GM21360 (cell line): Measurements from ENCODE around the gene CWC27.
"Not testable (repeated sequence)": the region's sequence is repeated elsewhere in the genome, so short reads cannot be mapped to it uniquely, and the experiment has no call there.

ENCODE experiments used
- ATAC-seq: cut with Tn5 transposase; IDR thresholded peaks from one replicate; pipeline ENCODE4 v1.9.1; 2021; ENCODE audit warnings: mild to moderate bottlenecking, moderate library complexity; ENCODE audit not compliant: unreplicated experiment

Gene CWC27

DNA sequence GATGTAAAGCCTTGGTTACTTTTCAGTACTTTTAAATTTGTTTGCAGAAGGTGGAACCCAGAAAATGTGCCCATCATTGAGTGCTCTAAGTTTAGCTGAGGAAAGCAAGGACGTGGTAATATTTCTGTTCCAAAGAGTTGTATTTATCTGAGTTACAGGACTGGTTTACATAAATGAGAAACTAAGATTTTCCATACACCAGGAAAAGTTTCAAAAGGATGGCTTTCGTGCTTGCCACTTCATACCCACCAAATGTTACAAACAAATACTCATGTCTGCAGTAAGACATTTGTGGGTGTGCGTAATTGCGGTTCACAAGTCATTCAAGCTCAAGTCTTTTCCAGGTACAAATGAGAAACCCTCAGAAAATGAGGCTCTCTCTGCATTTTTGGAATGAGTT is 68.1 kb downstream of the CWC27 start:
- no peak for ATAC-seq

DNA sequence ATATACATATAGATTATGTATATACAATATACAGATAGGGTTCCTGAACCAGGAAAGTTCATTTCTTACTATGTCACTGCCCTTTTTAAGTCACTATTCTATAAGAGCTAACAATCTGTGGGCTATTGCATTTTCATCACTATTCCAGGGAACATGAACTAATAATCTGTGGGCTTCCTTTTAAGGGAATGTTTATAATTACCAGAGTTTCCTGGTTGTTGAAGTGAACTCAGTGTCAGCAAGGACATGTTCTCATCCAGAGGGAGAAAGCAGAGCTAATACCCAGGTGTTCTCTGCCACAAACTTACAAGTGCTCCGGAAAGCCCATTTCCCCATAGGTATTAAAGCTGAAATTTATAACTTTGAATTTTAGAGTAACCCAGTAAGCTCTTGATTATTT is 69.6 kb downstream of the CWC27 start:
- no peak for ATAC-seq

DNA sequence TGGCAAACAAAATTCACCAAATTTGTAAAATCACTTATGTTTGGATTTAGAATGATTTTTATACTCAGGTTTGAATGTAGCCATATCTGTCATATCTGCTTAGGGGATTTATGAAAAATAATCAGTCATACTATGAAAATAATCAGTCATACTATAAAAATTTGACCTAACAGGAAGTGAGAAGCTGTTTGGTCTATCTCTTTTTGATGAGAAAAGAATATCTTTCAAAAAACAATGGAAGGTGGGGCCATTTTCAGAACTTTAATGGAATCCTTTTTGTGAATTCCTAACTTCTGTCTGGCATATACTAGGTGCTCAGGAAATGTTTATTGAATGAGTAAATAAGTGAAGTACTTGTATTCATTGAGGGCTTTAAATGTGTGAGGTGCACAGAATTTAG is 70.1 kb downstream of the CWC27 start:
- no peak for ATAC-seq

DNA sequence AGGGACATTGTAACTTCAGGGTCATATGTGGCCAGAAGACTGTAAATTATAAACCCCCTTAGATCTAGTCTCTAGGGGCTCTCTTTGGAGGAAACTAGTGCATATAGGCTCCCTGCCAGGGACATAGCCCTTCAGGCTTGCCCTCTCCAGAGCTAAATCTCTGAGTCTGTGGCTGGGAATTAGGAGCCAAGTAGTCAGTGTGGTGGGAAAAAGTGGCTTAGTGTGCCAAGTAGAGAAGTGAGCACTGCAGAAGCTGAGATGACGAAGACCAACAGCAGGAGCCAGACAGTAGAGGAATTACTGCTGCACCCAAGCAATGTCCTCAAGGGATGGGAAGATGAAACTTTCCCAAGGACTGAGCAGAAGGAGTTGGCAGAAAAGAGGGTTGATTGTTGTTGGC is 71.2 kb downstream of the CWC27 start:
- no peak for ATAC-seq

DNA sequence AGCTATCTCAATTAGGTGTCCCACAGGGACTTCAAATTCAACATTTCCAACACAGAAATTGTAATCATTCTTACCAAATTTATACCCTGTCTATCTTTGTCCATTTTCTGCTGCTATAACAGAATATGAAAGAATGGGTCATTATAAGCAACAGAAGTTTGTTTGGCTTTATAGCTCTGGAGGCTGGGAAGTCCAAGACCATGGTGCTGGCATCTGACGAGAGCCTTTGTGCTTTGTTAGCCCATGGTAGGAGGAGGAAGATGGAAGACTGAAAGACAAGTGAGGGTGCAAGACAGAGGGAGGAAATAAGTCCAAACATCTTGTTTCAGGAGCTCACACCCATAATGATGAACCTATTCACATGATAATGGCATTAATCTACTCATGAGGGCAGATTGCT is 72.2 kb downstream of the CWC27 start:
- ATAC-seq = no peak

DNA sequence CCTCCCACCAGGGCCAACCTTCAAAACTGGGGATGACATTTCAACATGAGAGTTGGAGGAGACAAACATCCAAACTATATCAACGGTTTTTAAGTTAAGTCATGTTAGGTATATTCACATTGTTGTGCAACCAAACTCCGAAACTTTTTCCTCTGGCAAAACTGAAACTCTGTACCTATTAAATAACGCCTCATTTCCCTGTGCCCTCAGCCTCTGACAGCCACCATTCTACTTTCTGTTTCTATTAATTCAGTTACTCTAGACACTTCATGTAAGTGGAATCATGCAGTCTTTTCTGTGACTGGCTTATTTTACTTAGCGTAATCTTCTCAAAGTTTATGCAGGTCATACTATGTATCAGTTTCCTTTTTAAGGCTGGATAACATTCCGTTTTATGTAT is 85.0 kb downstream of the CWC27 start:
- ATAC-seq = no peak

DNA sequence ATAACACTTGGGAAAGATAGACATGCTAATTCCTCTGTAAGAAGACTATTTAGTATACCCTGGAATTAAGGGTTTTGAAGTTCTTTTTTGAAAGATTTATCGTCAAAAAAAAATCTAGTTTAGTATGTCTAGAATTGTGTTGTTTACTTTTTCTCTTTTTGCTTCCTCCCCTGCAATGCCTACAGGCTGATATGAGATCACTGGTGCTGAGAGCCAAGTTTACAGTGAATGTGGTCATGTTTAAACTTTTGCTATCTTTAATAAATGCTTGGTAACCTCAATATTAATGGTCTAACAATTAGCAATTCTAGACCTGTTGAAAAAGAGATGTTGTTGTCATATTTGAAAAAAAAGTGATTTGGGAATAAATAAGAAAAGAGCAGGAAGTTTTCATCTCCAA is 86.1 kb downstream of the CWC27 start:
- no peak for ATAC-seq

DNA sequence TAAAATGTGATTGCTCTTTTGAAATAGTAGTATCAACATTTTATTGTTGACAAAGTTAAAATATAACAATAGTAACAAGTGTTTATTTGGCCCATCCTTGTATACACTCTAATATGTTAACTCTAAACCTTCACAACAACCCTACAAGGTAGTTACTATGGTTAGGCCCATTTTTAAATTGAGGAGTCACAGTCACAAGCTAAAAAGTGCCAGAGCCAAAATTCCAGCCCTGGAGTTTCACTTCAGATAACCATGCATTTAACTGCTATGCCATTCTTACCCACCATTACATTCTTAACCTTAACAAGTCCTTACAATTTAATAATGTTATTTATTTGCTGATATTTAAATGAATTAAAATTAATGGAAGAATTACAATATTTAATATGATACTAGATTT is 91.2 kb downstream of the CWC27 start:
- ATAC-seq = no peak

DNA sequence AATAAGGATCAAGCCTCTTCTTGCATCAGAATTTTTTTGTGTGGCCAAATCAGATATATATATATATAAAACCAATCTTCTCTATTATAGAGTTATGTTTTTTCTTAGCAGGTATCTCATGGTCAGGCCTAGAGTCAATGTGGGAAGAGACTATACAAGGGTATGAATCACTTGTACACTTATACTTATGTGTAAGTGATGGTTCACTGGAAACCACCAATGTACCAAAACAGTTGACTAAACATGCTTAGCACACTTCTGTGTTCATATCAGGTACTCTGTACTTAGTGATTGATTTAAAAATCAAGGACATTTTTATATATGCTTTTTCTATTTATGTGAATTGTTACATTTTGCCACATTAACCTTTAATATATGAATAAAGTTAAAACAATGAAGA is 92.6 kb downstream of the CWC27 start:
- no peak for ATAC-seq

DNA sequence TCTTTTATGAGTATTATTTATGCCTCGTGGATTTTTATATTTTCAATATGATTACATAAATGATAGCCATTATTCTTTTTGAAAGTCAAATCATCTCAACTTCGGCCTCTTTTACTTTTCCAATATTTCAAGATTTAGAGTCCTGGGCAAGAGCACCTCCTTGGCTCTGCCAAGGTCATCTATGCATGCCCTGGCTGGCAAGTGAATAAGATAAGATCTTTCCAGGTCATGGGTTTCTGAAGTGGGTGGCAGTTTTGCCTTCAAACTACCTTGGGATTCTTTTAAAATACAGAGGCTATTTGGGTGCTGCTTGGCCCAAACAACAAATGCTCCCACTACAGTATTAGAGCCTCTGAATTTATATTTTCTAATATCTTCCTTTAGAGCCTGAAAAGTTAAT is 95.4 kb downstream of the CWC27 start:
- no peak for ATAC-seq

DNA sequence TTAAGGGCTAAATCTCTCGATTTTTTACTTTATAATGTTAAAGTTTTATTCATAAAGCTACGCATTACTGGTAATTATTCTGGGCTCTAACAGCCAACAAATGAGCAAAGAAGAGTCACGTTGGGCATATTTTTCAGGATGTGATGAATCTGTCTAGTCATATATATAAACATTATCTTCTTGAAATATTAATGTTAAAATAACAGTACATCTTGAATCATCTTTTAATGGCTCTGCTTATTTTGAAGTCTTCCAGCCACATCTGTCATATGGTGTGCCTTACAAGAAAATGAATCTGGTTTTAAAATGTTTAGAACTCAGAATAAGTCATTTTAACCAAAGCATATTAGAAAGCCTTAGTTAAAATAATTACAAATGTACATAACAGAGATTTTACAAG is 96.9 kb downstream of the CWC27 start:
- ATAC-seq = no peak

DNA sequence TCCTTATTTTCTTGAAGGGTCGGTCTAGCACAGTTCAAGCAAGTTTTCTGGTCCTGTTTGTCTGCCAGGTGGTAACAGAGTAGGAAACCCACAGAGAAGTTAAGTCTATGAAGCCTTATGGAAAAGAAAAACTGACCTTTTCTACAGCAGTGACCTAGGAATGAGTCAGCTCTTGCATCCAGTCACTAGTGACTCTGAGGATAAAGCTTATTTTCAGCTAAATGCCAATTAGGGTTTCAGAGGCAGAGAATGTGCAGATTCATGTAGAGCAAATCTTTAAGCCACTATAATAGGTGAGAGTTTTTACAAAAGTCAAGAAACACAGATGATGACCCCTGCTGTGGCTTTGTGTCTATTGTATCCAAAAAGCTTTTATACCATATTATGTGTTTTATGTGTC is 100.7 kb downstream of the CWC27 start:
- ATAC-seq = no peak

DNA sequence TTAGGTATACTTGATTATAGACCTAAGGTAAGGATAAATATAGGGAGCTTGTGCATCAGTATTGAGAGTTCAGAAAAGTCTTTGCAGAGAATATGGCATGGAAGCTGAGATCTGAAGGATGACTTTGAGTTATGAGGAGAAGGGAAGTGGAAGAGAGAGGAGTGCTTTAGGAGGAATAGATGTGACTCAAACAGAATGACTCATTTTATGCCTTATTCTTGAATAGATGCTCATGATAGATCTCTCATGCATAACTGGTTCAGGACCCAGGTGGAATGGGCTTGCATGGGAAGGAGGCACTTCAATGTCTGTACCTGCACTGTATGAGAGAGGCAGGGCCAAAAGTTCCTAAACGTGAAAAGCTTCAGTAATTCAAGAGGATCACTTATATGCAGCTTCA is 103.3 kb downstream of the CWC27 start:
- ATAC-seq = no peak

DNA sequence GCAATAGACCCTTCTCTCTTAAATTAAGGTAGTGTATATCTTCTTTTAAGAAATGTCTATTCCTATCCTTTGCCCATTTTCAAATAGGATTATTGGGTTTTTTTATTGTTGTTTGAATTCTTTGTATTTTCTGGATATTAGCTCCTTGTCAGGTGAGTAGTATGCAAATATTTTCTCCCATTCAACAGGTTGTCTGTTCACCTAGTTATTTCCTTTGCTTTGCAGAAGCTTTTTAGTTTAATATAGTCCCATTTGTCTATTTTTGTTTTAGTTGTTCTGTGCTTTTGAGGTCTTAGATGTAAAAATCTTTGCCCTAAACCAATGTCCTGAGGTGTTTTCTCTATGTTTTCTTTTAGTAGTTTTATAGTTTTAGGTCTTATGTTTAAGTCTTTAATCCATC is 104.7 kb downstream of the CWC27 start:
- no peak for ATAC-seq

DNA sequence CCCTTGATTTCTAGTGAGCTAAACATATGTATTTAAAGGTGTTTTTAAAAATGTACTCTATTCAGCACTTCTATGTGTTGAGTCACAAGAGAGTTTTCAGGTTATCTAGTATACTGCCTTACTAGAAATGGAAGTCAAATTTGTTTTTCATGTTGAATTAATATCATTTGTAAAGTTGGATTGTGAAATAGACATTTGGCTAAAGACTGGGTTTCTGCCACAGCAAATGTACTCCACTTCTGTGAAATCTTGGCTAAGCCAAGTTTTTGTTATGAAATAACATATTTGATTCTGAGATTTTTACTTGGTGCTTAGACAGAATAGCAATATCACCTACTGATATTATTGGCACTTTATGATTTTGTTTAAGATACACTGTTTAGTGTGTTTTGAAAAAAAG is 106.0 kb downstream of the CWC27 start:
- no peak for ATAC-seq

DNA sequence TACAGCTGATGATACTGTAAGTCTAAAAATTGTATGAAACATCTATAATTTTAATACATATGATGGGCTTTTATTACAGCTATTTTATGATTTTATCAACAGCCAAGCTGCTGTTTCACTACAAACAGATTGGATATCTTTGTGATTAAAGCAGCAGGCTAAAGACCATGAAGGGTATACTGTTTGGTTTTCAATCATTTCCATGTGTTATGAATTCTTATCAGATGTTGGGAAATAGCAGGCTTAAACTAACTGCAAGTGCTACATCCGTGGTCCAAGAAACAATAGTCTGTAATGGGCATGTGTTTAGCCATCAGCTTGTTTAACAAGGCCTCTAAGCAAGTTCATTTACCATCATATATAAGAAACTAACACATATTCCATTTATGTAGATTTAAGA is 107.5 kb downstream of the CWC27 start:
- ATAC-seq = no peak

DNA sequence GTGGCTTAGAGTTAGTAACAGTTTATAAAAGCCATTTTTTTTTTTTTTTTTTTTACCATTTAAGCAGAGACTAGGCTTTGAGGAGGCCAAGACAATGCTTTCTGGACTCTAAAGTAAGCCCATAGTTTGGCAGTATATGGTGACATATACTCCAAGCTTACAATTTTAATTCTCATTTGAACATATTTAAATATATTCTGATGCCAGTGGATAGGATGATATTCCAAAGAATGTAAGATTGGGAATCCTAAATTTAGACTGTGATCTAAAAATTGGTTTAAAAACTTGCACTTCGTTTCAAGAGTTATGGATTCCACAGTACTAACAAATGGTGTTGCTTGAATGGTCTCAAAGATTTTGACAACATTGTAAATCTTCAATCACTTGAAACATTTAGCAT is 112.1 kb downstream of the CWC27 start:
- ATAC-seq = no peak

DNA sequence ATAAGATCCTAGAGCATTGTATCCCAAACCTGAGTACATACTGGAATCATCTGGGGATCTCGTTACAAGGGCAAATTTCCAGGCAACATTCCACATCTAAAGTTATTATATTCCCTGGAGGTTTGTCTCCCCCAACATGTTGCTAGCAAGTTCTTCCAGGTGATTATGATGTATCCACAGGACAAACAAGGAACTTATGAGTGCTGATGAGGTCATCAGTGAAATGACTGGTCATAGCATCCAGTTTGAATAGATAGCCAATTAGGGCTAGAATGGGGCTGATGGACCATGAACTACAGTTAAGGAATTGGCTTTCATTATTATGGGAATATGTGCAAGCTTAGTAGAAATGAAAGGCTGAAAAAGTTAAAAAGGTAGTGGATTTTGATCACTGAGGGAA is 115.2 kb downstream of the CWC27 start:
- ATAC-seq = no peak

DNA sequence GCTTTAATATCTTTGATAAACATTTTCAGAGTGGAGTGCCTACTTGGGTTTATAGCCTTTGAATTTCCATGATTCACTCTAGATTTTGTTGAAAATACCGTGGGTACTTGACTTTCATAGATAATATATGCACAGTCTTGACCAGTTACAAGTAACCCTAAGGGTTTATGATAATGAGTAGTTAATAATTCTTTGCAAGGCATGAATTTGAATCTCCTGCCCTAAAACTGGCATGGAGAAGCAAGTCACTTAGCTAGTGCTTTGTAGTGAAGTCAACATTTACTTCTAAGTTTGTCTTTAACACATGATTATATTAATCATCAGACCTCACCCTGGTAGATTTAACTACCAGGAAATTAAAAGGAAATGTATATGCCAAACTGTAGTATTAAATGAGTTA is 115.8 kb downstream of the CWC27 start:
- ATAC-seq = no peak

DNA sequence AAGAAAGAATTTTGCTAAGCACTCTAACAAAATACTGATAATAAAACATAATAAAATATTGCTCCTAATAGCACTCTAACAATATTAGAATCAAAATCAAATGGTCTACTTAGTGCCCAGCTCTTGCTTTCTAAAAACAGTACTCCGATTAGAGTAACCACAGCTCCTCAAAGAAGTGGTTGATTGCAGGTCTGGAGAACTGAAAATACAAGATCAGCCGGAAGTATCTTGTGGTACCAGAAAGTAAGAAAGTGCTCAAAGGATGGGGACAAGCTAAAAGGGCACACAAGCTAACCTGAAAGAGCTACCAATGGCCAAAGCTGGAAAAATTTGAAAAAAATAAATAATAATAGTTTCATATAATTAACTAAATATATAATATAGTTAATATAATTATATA is 119.2 kb downstream of the CWC27 start:
- ATAC-seq = no peak

DNA sequence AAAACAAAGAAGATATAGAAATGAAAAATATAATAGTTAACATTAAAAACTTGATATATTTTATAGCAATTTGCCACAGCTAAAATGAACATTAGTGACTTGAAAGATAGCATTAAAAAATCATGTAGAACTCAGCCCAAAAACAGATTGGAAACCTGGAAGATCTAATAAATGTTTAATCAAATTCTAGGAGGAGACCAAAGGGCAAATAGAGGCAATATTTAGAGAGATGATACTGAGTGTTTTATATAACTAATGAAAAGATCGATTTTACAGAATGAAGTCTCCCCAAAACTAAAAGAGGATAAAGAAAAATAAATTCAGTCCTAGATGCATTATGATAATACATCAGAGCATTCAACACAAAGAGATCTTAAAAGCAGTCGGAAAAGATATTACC is 127.0 kb downstream of the CWC27 start:
- no peak for ATAC-seq

DNA sequence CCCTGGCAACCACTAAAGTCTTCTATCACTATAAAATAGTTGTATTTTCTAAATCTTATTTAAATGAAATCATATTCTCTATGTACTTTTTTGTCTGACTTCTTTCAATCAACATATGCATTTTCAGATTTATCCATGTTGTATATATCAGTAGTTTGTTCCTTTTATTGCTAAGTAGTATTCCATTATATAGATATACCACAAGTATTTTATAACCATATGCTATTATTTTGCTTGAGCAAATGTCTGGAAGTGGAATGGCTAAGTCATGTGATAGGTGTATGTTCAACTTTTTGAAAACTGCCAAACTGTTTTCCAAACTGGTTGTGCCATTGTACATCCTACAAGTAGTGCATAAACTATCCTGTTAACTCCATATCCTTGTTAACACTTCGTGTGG is 131.1 kb downstream of the CWC27 start:
- no peak for ATAC-seq

DNA sequence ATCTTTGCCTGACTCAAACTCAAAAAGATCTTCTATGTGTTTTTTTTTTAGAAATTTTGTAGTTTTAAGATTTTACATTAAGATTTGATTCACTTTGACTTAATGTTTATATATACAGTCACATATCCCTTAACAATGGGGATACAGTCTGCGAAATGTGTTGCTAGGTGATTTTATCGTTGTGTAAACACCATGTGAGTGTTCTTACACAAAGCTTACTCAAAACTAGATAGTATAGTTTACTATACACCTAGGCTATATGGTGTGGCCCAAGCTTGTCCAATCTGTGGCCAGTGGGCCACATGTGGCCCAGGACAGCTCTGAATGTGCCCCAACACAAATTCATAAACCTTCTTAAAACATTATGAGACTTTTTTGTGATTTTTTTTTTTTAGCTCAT is 131.9 kb downstream of the CWC27 start:
- ATAC-seq = no peak

DNA sequence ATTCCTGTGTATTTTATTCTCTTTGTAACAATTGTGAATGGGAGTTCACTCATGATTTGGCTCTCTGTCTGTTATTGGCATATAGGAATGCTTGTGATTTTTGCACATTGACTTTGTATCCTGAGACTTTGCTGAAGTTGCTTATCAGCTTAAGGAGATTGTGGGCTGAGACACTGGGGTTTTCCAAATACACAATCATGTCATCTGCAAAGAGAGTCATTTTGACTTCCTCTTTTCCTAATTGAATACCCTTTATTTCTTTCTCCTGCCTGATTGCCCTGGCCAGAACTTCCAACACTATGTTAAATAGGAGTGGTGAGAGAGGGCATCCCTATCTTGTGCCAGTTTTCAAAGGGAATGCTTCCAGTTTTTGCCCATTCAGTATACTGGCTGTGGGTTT is 138.7 kb downstream of the CWC27 start:
- not testable (repeated sequence) for ATAC-seq
